Measurements from ENCODE around the gene MAPK10. TPM values are rescaled to one million over a fixed set of nuclear protein-coding genes. Genes with fewer than 3 reads are reported as not detected.

Gene MAPK10
- total and polyA plus RNA-seq, 2 of the 8 experiments (the other 6 are each of a cell fraction or from before 2014, with no cell fraction given), result 2.5 to 3.1 TPM

- Histone ChIP-seq H4K8ac (ENCODE audit: extremely low read depth, insufficient read depth, low read length) (no peak overlapping the region), H3K14ac (ENCODE audit: insufficient read length) (no peak overlapping the region), H2BK20ac (ENCODE audit: low read length) (no peak overlapping the region), H3K18ac (ENCODE audit: extremely low read depth, low read length) (no peak overlapping the region), H2BK12ac (ENCODE audit: low read depth, low read length) (no peak overlapping the region), H3K23ac (ENCODE audit: insufficient read length) (no peak overlapping the region), H3K56ac (replicated peaks; ENCODE audit: insufficient read length, low read depth, low read length) (no peak overlapping the region), H3K4ac (replicated peaks; ENCODE audit: insufficient read length, low read depth, low read length) (no peak overlapping the region), H4K91ac (replicated peaks; ENCODE audit: insufficient read length, low read length) (no peak overlapping the region), H4K5ac (ENCODE audit: insufficient read length, low read depth, low read length) (no peak overlapping the region), H2BK5ac (ENCODE audit: low read depth, low read length) (no peak overlapping the region), H2AK5ac (ENCODE audit: low read depth, low read length) (no peak overlapping the region), H2BK120ac (replicated peaks; ENCODE audit: low read depth, low read length) (no peak overlapping the region), H3K9ac (replicated peaks in 1 of 4; ENCODE audit: extremely low read depth in 1 of 4, low read depth in 3 of 4, low read length in 3 of 4) (no peak overlapping the region), H3K23me2 (ENCODE audit: low read depth, low read length) (no peaks in the 10 kb centered on the region), H3K79me2 (ENCODE audit: control insufficient read depth in 1 of 2, insufficient read depth in 2 of 2, low read length in 2 of 2) (no peaks in the 10 kb centered on the region), H3K9me3 (ENCODE audit: insufficient read depth in 2 of 2, low read depth in 1 of 2, low read length in 1 of 2) (no peaks in the 10 kb centered on the region), H2AFZ (ENCODE audit: low read length) (no peak overlapping the region), H3K27me3 (replicated peaks in 1 of 4; ENCODE audit: control insufficient read depth in 3 of 4, extremely low read depth in 1 of 4, insufficient read depth in 3 of 4, low read length in 3 of 4) (no peaks in the 10 kb centered on the region), H3K79me1 (ENCODE audit: low read depth, low read length) (no peaks in the 10 kb centered on the region), H3K27ac (ENCODE audit: low read depth, low read length) (no peak overlapping the region), H3K36me3 (ENCODE audit: control insufficient read depth in 2 of 4, insufficient read depth in 4 of 4, low read length in 3 of 4) (no peaks in the 10 kb centered on the region), H3K4me1 (replicated peaks in 1 of 4; ENCODE audit: control insufficient read depth in 3 of 4, insufficient read depth in 4 of 4, low read length in 3 of 4) (no peaks in the 10 kb centered on the region), H4K20me1 (replicated peaks in 1 of 2; ENCODE audit: control insufficient read depth in 1 of 2, insufficient read depth in 2 of 2, low read length in 2 of 2) (no peaks in the 10 kb centered on the region), H3K4me2 (ENCODE audit: insufficient read depth in 1 of 2, low read depth in 2 of 2, low read length in 2 of 2) (no peak overlapping the region), H3K4me3 (ENCODE audit: extremely low read depth in 1 of 4, insufficient read depth in 2 of 4, low read depth in 3 of 4, low read length in 4 of 4) (no peak overlapping the region), H2BK15ac (ENCODE audit: low read length) (no peak overlapping the region)
- POLR2A ChIA-PET (ENCODE audit: partially characterized antibody), result interaction anchor here (1.6 kb wide), 1 partner anchor 10 kb away, joined by 5 read pairs; no protein-coding TSS in a partner anchor
- CTCF ChIA-PET (ENCODE audit: partially characterized antibody), result interaction anchor here (0.7 to 3.3 kb wide), 7 partner anchors 8 to 213 kb away, joined by 3 to 19 read pairs (median 4); no protein-coding TSS in a partner anchor
- DNase-seq (ENCODE audit: low read depth in 1 of 2, low spot score in 2 of 2) (no peak), FAIRE-seq (no peak)
- no peak for TF ChIP-seq SP1 (IDR thresholded peaks at IDR 0.05; ENCODE audit: low read depth, low read length)
- peak in 1 of 3 experiments; percentile 37; a peak in 1 of 4 replicates for TF ChIP-seq CTCF (IDR thresholded peaks at IDR 0.05; ENCODE audit: control extremely low read depth in 1 of 3, insufficient read depth in 1 of 3, low read depth in 1 of 3, low read length in 3 of 3)
- peak; percentile 56 to 59 for TF ChIP-seq RAD21 (IDR thresholded peaks at IDR 0.05 in 1 of 2, conservative IDR thresholded peaks at IDR 0.05 in 1 of 2; ENCODE audit: low read depth in 2 of 2, low read length in 2 of 2)
Observed at GRCh38 chr4:85964298-85964697, 395.6 kb downstream of the MAPK10 start.
